Measurements from ENCODE around the gene MAST4.

The MAST4 gene

GRCh38 chr5:66979738-66980137 is 383.5 kb downstream of the MAST4 start (continued):
- TF ChIP-seq ZNF280D (tag by site-specific recombination; IDR thresholded peaks at IDR 0.05) (no peak), ZSCAN4 (tag by site-specific recombination; IDR thresholded peaks at IDR 0.05) (no peak), PRDM10 (tag by site-specific recombination; IDR thresholded peaks at IDR 0.05) (no peak), ZNF18 (tag by site-specific recombination; IDR thresholded peaks at IDR 0.05) (no peak)

GRCh38 chr5:66981266-66982055 is 385.3 kb downstream of the MAST4 start:
- H3K36me3 ChIP-seq (ENCODE audit: control insufficient read depth in 2 of 2, insufficient read depth in 1 of 2, low read length in 2 of 2), result no peaks in the 10 kb centered on the region
- H3K27ac ChIP-seq (ENCODE audit: extremely low read depth, low read depth, low read length), result peak overlapping the region; percentile 86
- POLR2A ChIA-PET, result no interaction called here
- peaks cover 41% of the 10 kb centered on the region for H3K4me1 ChIP-seq (ENCODE audit: control insufficient read depth, insufficient read depth, low read length)
- no peaks in the 10 kb centered on the region for H3K9me3 ChIP-seq (ENCODE audit: control insufficient read depth, insufficient read depth, low read depth, low read length)
- CTCF ChIA-PET, result interaction anchor here (0.7 kb wide), 1 partner anchor 10 kb away, joined by 3 read pairs; no protein-coding TSS in a partner anchor
- H3K4me3 ChIP-seq (ENCODE audit: low read depth, low read length), result no peak overlapping the region
- TF ChIP-seq ZNF623 (tag by site-specific recombination; IDR thresholded peaks at IDR 0.05) (no peak), ZNF624 (tag by site-specific recombination; IDR thresholded peaks at IDR 0.05) (no peak), INSM2 (tag by site-specific recombination; IDR thresholded peaks at IDR 0.05) (peak; percentile 84), ZNF555 (tag by site-specific recombination; conservative IDR thresholded peaks at IDR 0.05) (no peak), ZSCAN30 (tag by site-specific recombination; IDR thresholded peaks at IDR 0.05) (peak; percentile 92; the same call in 1 of the 2 replicates), GFI1B (tag by site-specific recombination; IDR thresholded peaks at IDR 0.05) (peak; percentile 92), ZNF19 (tag by site-specific recombination; IDR thresholded peaks at IDR 0.05; ENCODE audit: low read depth) (no peak), ZNF426 (tag by site-specific recombination; IDR thresholded peaks at IDR 0.05) (no peak), ZNF394 (tag by site-specific recombination; IDR thresholded peaks at IDR 0.05; ENCODE audit: borderline replicate concordance) (peak; percentile 74; the same call in 1 of the 2 replicates), ZNF518A (tag by site-specific recombination; conservative IDR thresholded peaks at IDR 0.05; ENCODE audit: low read depth) (no peak), ZNF174 (tag by site-specific recombination; IDR thresholded peaks at IDR 0.05) (no peak), REPIN1 (tag by site-specific recombination; IDR thresholded peaks at IDR 0.05; ENCODE audit: low read depth) (no peak), MZF1 (tag by site-specific recombination; IDR thresholded peaks at IDR 0.05; ENCODE audit: borderline replicate concordance) (peak; percentile 73; the same call in 1 of the 2 replicates), ZNF677 (tag by site-specific recombination; IDR thresholded peaks at IDR 0.05) (0 out of 2 replicates have a peak, but pooled peaks have one; percentile 33)
